GM12878 (cell line): Measurements from ENCODE around the gene VPS45. TPM values are rescaled to one million over a fixed set of nuclear protein-coding genes. Genes with fewer than 3 reads are reported as not detected.

Experiments used
- ATAC-seq: fragments of 200-7000 bp; cut with Tn5 transposase; 3 replicates; pipeline ENCODE4 v1.9.1; 2020; ENCODE audit warnings: mild to moderate bottlenecking, moderate library complexity
- BruUV-seq: library from RNA; stranded (reverse); fragments of 400-500 nt; replicated peaks from 2 replicates; lab custom pipeline; 2021; lab: Mats Ljungman, UMichigan
- CTCF ChIA-PET: fragments of 300-600 bp; sonication (Branson Sonifier 250); formaldehyde crosslinking; extraction: SDS; loops from one replicate; lab custom pipeline; 2021; ENCODE audit warnings: inconsistent platforms; lab: Yijun Ruan, JAX
- POLR2A ChIA-PET: fragments of 350-600 bp; formaldehyde crosslinking; extraction: SDS; loops from one replicate; lab custom pipeline; 2021; ENCODE audit warnings: inconsistent platforms; lab: Charles Lee
- RAD21 ChIA-PET: fragments of 300-600 bp; sonication (Branson Sonifier 250); formaldehyde crosslinking; loops from one replicate; lab custom pipeline; 2023; ENCODE audit warnings: antibody characterized with exemption; ENCODE audit not compliant: unreplicated experiment; lab: Charles Lee
- SMC1A ChIA-PET: fragments of 300-600 bp; sonication (Branson Sonifier 250); formaldehyde crosslinking; loops from one replicate; lab custom pipeline; 2023; ENCODE audit not compliant: unreplicated experiment, uncharacterized antibody; lab: Charles Lee
- DNase-seq: peaks from one replicate; pipeline ENCODE4 v3.0.0-alpha.2; 2011; ENCODE audit warnings: low read depth, low spot score
- FAIRE-seq: peaks from 3 replicates; lab custom pipeline; 2011; peaks lifted over from hg19 to GRCh38; lab: Jason Lieb, UNC
- H2AFZ ChIP-seq: 2 replicates; pipeline ENCODE4 v1.6.0; 2011; ENCODE audit warnings: low read depth, low read length, control low read depth; ENCODE audit not compliant: control insufficient read depth
- H3K27ac ChIP-seq: 2 replicates; pipeline ENCODE4 v1.5.1; 2011; ENCODE audit warnings: control low read depth; ENCODE audit not compliant: control insufficient read depth, insufficient read depth
- H3K27me3 ChIP-seq, 2 experiments: replicated peaks in 1 of 2; 2 replicates each; pipeline versions ENCODE4 v1.6.0 to v1.6.1; 2011; ENCODE audit warnings: low read length in 1 of 2; ENCODE audit not compliant: control insufficient read depth in 2 of 2, insufficient read depth in 2 of 2
- H3K36me3 ChIP-seq, 2 experiments: 2 replicates each; pipeline ENCODE4 v1.5.1; 2011; ENCODE audit warnings: low read length in 1 of 2; ENCODE audit not compliant: control insufficient read depth in 2 of 2, insufficient read depth in 2 of 2
- H3K4me1 ChIP-seq: 2 replicates; pipeline ENCODE4 v1.6.1; 2011; ENCODE audit warnings: mild to moderate bottlenecking, low read length, moderate library complexity, mixed read lengths; ENCODE audit not compliant: control insufficient read depth, insufficient read depth
- H3K4me2 ChIP-seq: 2 replicates; pipeline ENCODE4 v1.6.0; 2011; ENCODE audit warnings: control low read depth; ENCODE audit not compliant: control insufficient read depth, insufficient read depth
- H3K4me3 ChIP-seq: fragments of 200-600 bp; sonication (generic); 2 replicates; pipeline ENCODE4 v1.5.1; 2016
- H3K79me2 ChIP-seq: 2 replicates; pipeline ENCODE4 v1.6.0; 2011; ENCODE audit warnings: low read length; ENCODE audit not compliant: control insufficient read depth, insufficient read depth
- H3K9ac ChIP-seq: 2 replicates; pipeline ENCODE4 v1.8.0; 2011; ENCODE audit warnings: low read length, control low read depth, mixed read lengths; ENCODE audit not compliant: control insufficient read depth, insufficient read depth
- H3K9me3 ChIP-seq: replicated peaks from 3 replicates; pipeline ENCODE4 v1.5.1; 2011; ENCODE audit warnings: mild to moderate bottlenecking, low read length; ENCODE audit not compliant: control insufficient read depth, insufficient read depth
- H4K20me1 ChIP-seq: 2 replicates; pipeline ENCODE4 v1.6.0; 2011; ENCODE audit not compliant: control insufficient read depth, insufficient read depth
- ASH2L ChIP-seq: fragments of 300-600, 200-600 bp; sonication (generic); IDR thresholded peaks from 2 replicates; pipeline ENCODE4 v1.6.1; 2017; ENCODE audit warnings: low read depth, mild to moderate bottlenecking, borderline replicate concordance
- CBX3 ChIP-seq: fragments of 200-600 bp; sonication (generic); IDR thresholded peaks from 2 replicates; pipeline ENCODE4 v1.6.1; 2016; ENCODE audit warnings: low read depth, borderline replicate concordance
- CREB1 ChIP-seq: IDR thresholded peaks from 2 replicates; pipeline ENCODE4 v1.6.1; 2012; ENCODE audit warnings: low read depth, mild to moderate bottlenecking, inconsistent platforms
- CREM ChIP-seq: IDR thresholded peaks from 2 replicates; pipeline ENCODE4 v1.6.1; 2014; ENCODE audit warnings: antibody characterized with exemption, low read depth
- GABPA ChIP-seq: IDR thresholded peaks from 2 replicates; pipeline ENCODE4 v1.6.1; 2014; ENCODE audit warnings: antibody characterized with exemption, low read depth, mild to moderate bottlenecking, inconsistent platforms
- HCFC1 ChIP-seq: fragments of 150-350 bp; IDR thresholded peaks from 2 replicates; pipeline ENCODE4 v1.6.1; 2014; ENCODE audit warnings: low read length
- HDAC6 ChIP-seq: fragments of 200-600 bp; sonication (generic); IDR thresholded peaks from one replicate; pipeline ENCODE4 v1.8.0; 2017; ENCODE audit warnings: antibody characterized with exemption; ENCODE audit not compliant: unreplicated experiment
- MEF2A ChIP-seq: IDR thresholded peaks from 2 replicates; pipeline ENCODE4 v1.6.1; 2011; ENCODE audit warnings: low read depth, mild to moderate bottlenecking, low read length, moderate library complexity; ENCODE audit not compliant: insufficient read depth
- NFXL1 ChIP-seq: fragments of 450-650 bp; IDR thresholded peaks from 2 replicates; pipeline ENCODE4 v1.6.1; 2017; ENCODE audit warnings: antibody characterized with exemption, mild to moderate bottlenecking, borderline replicate concordance
- RELB ChIP-seq: fragments of 450-650 bp; IDR thresholded peaks from 2 replicates; pipeline ENCODE4 v1.6.1; 2017; ENCODE audit warnings: low read depth, mild to moderate bottlenecking, moderate library complexity
- REST ChIP-seq: IDR thresholded peaks from 2 replicates; pipeline ENCODE4 v1.6.1; 2012; ENCODE audit warnings: mild to moderate bottlenecking, low read depth, low read length
- SUPT20H ChIP-seq: IDR thresholded peaks from 2 replicates; pipeline ENCODE4 v1.6.1; 2011; ENCODE audit warnings: low read depth, mild to moderate bottlenecking, low read length, moderate library complexity, borderline replicate concordance; ENCODE audit not compliant: control insufficient read depth
- TCF7 ChIP-seq: IDR thresholded peaks from 2 replicates; pipeline ENCODE4 v1.6.1; 2014; ENCODE audit warnings: antibody characterized with exemption, borderline replicate concordance
- ZBTB4 ChIP-seq: fragments of 450-650 bp; formaldehyde crosslinking; IDR thresholded peaks from 2 replicates; pipeline ENCODE4 v1.4.0; 2022; ENCODE audit warnings: mild to moderate bottlenecking, moderate library complexity
- ZNF384 ChIP-seq: IDR thresholded peaks from 2 replicates; pipeline ENCODE4 v1.6.1; 2012; ENCODE audit warnings: low read depth, mild to moderate bottlenecking, low read length, improper control_type of control experiment, borderline replicate concordance
- WGBS: methylation state at CpG from one replicate; pipeline ENCODE4 v1.1.6; 2016; ENCODE audit warnings: low lambda C conversion rate; ENCODE audit not compliant: insufficient replicate concordance, insufficient coverage; ENCODE audit errors: missing lambda C conversion rate; 5-methylcytosine and 5-hydroxymethylcytosine counted together
- in situ Hi-C: fragments of 300-500 bp; cut with MboI; formaldehyde crosslinking; loops from 9 replicates; pipeline ENCODE4 v1.14.3; 2018; ENCODE audit warnings: mixed read lengths
- intact Hi-C: fragments of 100-400 bp; cut with micrococcal nuclease; formaldehyde crosslinking; loops from one replicate; pipeline ENCODE4 v1.14.2; 2022; ENCODE audit not compliant: unreplicated experiment
- polyA plus RNA-seq, 11 experiments: library from polyadenylated mRNA; depleted of rRNA in 4 of 11; unstranded in 6 of 11; stranded (reverse) in 5 of 11; fragments of >200 nt; fragmentation: Nextera tagmentation in 4 of 11; fragmentation: Illumina TruSeq in 1 of 11; extraction: Ambion mirVana in 4 of 11; extraction: Trizol in 1 of 11; gene quantifications; 1 replicate in 1 of 11; 2 replicates in 10 of 11; pipeline versions ENCODE4 v1.2.1 to v1.2.3, GENCODE V29; 2011 to 2016; ENCODE audit warnings: inconsistent platforms in 2 of 11, missing spikeins in 2 of 11, low read depth in 1 of 11
- total RNA-seq, 4 experiments: library from RNA; depleted of rRNA in 3 of 4; stranded (reverse); fragments of >200 nt in 3 of 4; fragmentation: Illumina TruSeq in 1 of 4; extraction: Trizol in 1 of 4; gene quantifications; 2 replicates each; pipeline versions ENCODE4 v1.2.1 to v1.2.3, GENCODE V29; 2013 to 2021

Gene VPS45
- total and polyA plus RNA-seq, 10 of the 15 experiments (the other 5 are each of a cell fraction or from before 2014, with no cell fraction given), result 24.4 to 48.7 (median 34.5) TPM

GRCh38 chr1:150024156-150024555 lies 43.4 kb upstream of the VPS45 start:
- no peaks in the 10 kb centered on the region for H3K36me3 ChIP-seq
- H3K4me3 ChIP-seq, result no peak overlapping the region
- no peaks in the 10 kb centered on the region for H3K27me3 ChIP-seq
- H3K9ac ChIP-seq, result no peak overlapping the region
- ChIA-PET CTCF (interaction anchor here (0.7 to 1.1 kb wide), 2 partner anchors 11 to 141 kb away, joined by 3 read pairs; no protein-coding TSS in a partner anchor), RAD21 (no interaction called here), SMC1A (interaction anchor here (0.9 to 2.5 kb wide), 3 partner anchors 11 to 63 kb away, joined by 3 to 8 read pairs (median 4); no protein-coding TSS in a partner anchor), POLR2A (no interaction called here)
- H3K4me2 ChIP-seq, result no peak overlapping the region
- no peaks in the 10 kb centered on the region for H3K4me1 ChIP-seq
- ATAC-seq (no peak), DNase-seq (no peak), FAIRE-seq (no peak)
- intact Hi-C loops, result no loop called here
- 93% methylated on average over 2 of the region's 2 CpGs for WGBS
- no peaks in the 10 kb centered on the region for H4K20me1 ChIP-seq
- H3K9me3 ChIP-seq, result no peaks in the 10 kb centered on the region
- in situ Hi-C loops, result no loop called here
- H2AFZ ChIP-seq, result no peak overlapping the region
- no peaks in the 10 kb centered on the region for H3K79me2 ChIP-seq
- no TSS peak for BruUV-seq
- no peak overlapping the region for H3K27ac ChIP-seq
- no peak for TF ChIP-seq MEF2A
- TF ChIP-seq SUPT20H, result no peak
- no peak for TF ChIP-seq NFXL1
- TF ChIP-seq RELB, result no peak
- no peak for TF ChIP-seq CBX3
- no peak for TF ChIP-seq ZNF384
- no peak for TF ChIP-seq CREB1
- TF ChIP-seq HCFC1, result no peak
- no peak for TF ChIP-seq TCF7
- TF ChIP-seq CREM, result no peak
- TF ChIP-seq HDAC6, result no peak
- TF ChIP-seq REST, result no peak
- TF ChIP-seq ZBTB4 (CRISPR knock-in tag), result no peak
- TF ChIP-seq ASH2L, result no peak
- TF ChIP-seq GABPA, result no peak
